Muscle of arm (tissue), 12 donors: ENCODE results near the gene LRP5. TPM values are rescaled to one million over a fixed set of nuclear protein-coding genes. Genes with fewer than 3 reads are reported as not detected.

ENCODE experiments used
- DNase-seq: peaks from one replicate; pipeline ENCODE4 v3.0.0-alpha.2; 2013
- polyA plus RNA-seq, 12 donors: library from polyadenylated mRNA; unstranded; fragments of 120-200 nt; gene quantifications; one replicate each; pipeline ENCODE4 v1.2.1, GENCODE V29; 2013; ENCODE audit not compliant: insufficient read length in 12 of 12

The LRP5 gene
- polyA plus RNA-seq, 12 donors = 33.3 to 88.3 (median 44.0) TPM; not detected in 1

- no peak for DNase-seq
Observed at GRCh38 chr11:68364581-68364980, 52.2 kb downstream of the LRP5 start.

- DNase-seq = no peak
Observed at GRCh38 chr11:68365943-68366435, 53.6 kb downstream of the LRP5 start.

GRCh38 chr11:68367252-68367651 is 54.9 kb downstream of the LRP5 start:
- DNase-seq = no peak

GRCh38 chr11:68369756-68370155 is 57.4 kb downstream of the LRP5 start:
- no peak for DNase-seq

- DNase-seq = no peak
Observed at GRCh38 chr11:68370211-68371111, 58.1 kb downstream of the LRP5 start.

- DNase-seq = no peak
Observed at GRCh38 chr11:68371171-68372041, 59.0 kb downstream of the LRP5 start.

- DNase-seq = no peak
Observed at GRCh38 chr11:68372114-68372513, 59.7 kb downstream of the LRP5 start.

GRCh38 chr11:68372625-68373024 is 60.2 kb downstream of the LRP5 start:
- DNase-seq = no peak

- DNase-seq = peak; percentile 84
Observed at GRCh38 chr11:68373189-68373814, 60.9 kb downstream of the LRP5 start.

- peak; percentile 52 for DNase-seq
Observed at GRCh38 chr11:68373815-68374501, 61.6 kb downstream of the LRP5 start.

GRCh38 chr11:68374531-68374930 is 62.1 kb downstream of the LRP5 start:
- DNase-seq = no peak

- DNase-seq = no peak
Observed at GRCh38 chr11:68375337-68375736, 62.9 kb downstream of the LRP5 start.

- DNase-seq = no peak
Observed at GRCh38 chr11:68375766-68376165, 63.4 kb downstream of the LRP5 start.

- no peak for DNase-seq
Observed at GRCh38 chr11:68377389-68377795, 65.0 kb downstream of the LRP5 start.

- no peak for DNase-seq
Observed at GRCh38 chr11:68379206-68379605, 66.8 kb downstream of the LRP5 start.

- no peak for DNase-seq
Observed at GRCh38 chr11:68380786-68381622, 68.6 kb downstream of the LRP5 start.

GRCh38 chr11:68381716-68382115 is 69.3 kb downstream of the LRP5 start:
- DNase-seq = no peak

GRCh38 chr11:68382358-68382998 is 70.1 kb downstream of the LRP5 start:
- DNase-seq = no peak

GRCh38 chr11:68383976-68384501 is 71.6 kb downstream of the LRP5 start:
- peak; percentile 69 for DNase-seq
